Astrocyte (in vitro differentiated cells and primary cell): Measurements from ENCODE around the gene BAIAP3.

Source experiments
- EZH2 ChIP-seq: IDR thresholded peaks from 2 replicates; pipeline ENCODE4 v1.6.1; 2012; ENCODE audit warnings: mild to moderate bottlenecking, low read length, inconsistent platforms; ENCODE audit not compliant: insufficient read depth
- TF ChIP-seq, protein P1 (sequence below): IDR thresholded peaks from 2 replicates; pipeline ENCODE4 v1.5.1; 2011; ENCODE audit warnings: low read depth, mild to moderate bottlenecking, inconsistent platforms, low read length, moderate library complexity; ENCODE audit not compliant: insufficient read depth

GRCh38 chr16:1312467-1312816 lies 21.0 kb upstream of the BAIAP3 start:
- TF ChIP-seq, protein P1, sequence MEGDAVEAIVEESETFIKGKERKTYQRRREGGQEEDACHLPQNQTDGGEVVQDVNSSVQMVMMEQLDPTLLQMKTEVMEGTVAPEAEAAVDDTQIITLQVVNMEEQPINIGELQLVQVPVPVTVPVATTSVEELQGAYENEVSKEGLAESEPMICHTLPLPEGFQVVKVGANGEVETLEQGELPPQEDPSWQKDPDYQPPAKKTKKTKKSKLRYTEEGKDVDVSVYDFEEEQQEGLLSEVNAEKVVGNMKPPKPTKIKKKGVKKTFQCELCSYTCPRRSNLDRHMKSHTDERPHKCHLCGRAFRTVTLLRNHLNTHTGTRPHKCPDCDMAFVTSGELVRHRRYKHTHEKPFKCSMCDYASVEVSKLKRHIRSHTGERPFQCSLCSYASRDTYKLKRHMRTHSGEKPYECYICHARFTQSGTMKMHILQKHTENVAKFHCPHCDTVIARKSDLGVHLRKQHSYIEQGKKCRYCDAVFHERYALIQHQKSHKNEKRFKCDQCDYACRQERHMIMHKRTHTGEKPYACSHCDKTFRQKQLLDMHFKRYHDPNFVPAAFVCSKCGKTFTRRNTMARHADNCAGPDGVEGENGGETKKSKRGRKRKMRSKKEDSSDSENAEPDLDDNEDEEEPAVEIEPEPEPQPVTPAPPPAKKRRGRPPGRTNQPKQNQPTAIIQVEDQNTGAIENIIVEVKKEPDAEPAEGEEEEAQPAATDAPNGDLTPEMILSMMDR, result no peak
- TF ChIP-seq EZH2, result no peak
